Liver (tissue), 3 donors: ENCODE results near the gene RAB37.

Experiments
- CTCF ChIP-seq: fragments of 150-350 bp; IDR thresholded peaks from 2 replicates; pipeline ENCODE4 v1.5.1; 2017; ENCODE audit warnings: improper control_type of control experiment, low read depth, low read length; ENCODE audit not compliant: missing input control
- EGR1 ChIP-seq, 2 donors: IDR thresholded peaks; 2 replicates each; pipeline ENCODE4 v1.6.1; 2016 to 2018; ENCODE audit warnings: antibody characterized with exemption in 2 of 2, low read depth in 2 of 2
- HNF4A ChIP-seq, 2 donors: conservative IDR thresholded peaks; 2 replicates each; pipeline ENCODE4 v1.6.1; 2016; ENCODE audit warnings: antibody characterized with exemption in 2 of 2, mild to moderate bottlenecking in 2 of 2
- RAD21 ChIP-seq, 2 donors: IDR thresholded peaks; 2 replicates each; pipeline ENCODE4 v1.6.1; 2016; ENCODE audit warnings: antibody characterized with exemption in 2 of 2, mild to moderate bottlenecking in 2 of 2
- YY1 ChIP-seq: IDR thresholded peaks from 2 replicates; pipeline ENCODE4 v1.6.1; 2016; ENCODE audit warnings: antibody characterized with exemption, mild to moderate bottlenecking
- TF ChIP-seq, protein P1 (sequence below): IDR thresholded peaks from 2 replicates; pipeline ENCODE4 v1.6.1; 2016; ENCODE audit warnings: antibody characterized with exemption, mild to moderate bottlenecking
- donor health status: healthy.
- donor health status: healthy.

- TF ChIP-seq CTCF: no peak
- TF ChIP-seq YY1: no peak
- no peak for TF ChIP-seq EGR1 (IDR thresholded peaks at IDR 0.05; ENCODE audit: low read depth in 2 of 2)
- TF ChIP-seq, protein P1, sequence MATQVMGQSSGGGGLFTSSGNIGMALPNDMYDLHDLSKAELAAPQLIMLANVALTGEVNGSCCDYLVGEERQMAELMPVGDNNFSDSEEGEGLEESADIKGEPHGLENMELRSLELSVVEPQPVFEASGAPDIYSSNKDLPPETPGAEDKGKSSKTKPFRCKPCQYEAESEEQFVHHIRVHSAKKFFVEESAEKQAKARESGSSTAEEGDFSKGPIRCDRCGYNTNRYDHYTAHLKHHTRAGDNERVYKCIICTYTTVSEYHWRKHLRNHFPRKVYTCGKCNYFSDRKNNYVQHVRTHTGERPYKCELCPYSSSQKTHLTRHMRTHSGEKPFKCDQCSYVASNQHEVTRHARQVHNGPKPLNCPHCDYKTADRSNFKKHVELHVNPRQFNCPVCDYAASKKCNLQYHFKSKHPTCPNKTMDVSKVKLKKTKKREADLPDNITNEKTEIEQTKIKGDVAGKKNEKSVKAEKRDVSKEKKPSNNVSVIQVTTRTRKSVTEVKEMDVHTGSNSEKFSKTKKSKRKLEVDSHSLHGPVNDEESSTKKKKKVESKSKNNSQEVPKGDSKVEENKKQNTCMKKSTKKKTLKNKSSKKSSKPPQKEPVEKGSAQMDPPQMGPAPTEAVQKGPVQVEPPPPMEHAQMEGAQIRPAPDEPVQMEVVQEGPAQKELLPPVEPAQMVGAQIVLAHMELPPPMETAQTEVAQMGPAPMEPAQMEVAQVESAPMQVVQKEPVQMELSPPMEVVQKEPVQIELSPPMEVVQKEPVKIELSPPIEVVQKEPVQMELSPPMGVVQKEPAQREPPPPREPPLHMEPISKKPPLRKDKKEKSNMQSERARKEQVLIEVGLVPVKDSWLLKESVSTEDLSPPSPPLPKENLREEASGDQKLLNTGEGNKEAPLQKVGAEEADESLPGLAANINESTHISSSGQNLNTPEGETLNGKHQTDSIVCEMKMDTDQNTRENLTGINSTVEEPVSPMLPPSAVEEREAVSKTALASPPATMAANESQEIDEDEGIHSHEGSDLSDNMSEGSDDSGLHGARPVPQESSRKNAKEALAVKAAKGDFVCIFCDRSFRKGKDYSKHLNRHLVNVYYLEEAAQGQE: no peak
- TF ChIP-seq HNF4A (conservative IDR thresholded peaks at IDR 0.05): no peak
- no peak for TF ChIP-seq RAD21 (IDR thresholded peaks at IDR 0.05)
Observed at GRCh38 chr17:74745548-74746177, 8.6 kb downstream of the RAB37 start.
